Nephron (organoid): ENCODE results near the gene U2AF1L4.

Source experiments
- H3K27ac Mint-ChIP-seq, 3 experiments: 2 replicates each; pipeline ENCODE4 v1.8.0; 2020; ENCODE audit warnings: mixed read lengths in 3 of 3, mild to moderate bottlenecking in 2 of 3, moderate library complexity in 1 of 3
- H3K27me3 Mint-ChIP-seq: 2 replicates; pipeline ENCODE4 v1.8.0; 2021; ENCODE audit warnings: low read depth, mild to moderate bottlenecking, moderate library complexity, mixed read lengths
- H3K36me3 Mint-ChIP-seq: 2 replicates; pipeline ENCODE4 v1.8.0; 2020; ENCODE audit warnings: low read depth, mixed read lengths
- H3K4me1 Mint-ChIP-seq: 2 replicates; pipeline ENCODE4 v1.8.0; 2020; ENCODE audit warnings: mixed read lengths
- H3K4me3 Mint-ChIP-seq, 3 experiments: 2 replicates each; pipeline ENCODE4 v1.8.0; 2020; ENCODE audit warnings: mild to moderate bottlenecking in 3 of 3, mixed read lengths in 3 of 3, moderate library complexity in 2 of 3
- H3K9me3 Mint-ChIP-seq: 2 replicates; pipeline ENCODE4 v1.8.0; 2020; ENCODE audit warnings: mixed read lengths
- CTCF ChIP-seq, 3 experiments: fragments of 200-600 bp; sonication (generic); IDR thresholded peaks; one replicate each; pipeline ENCODE4 v1.5.0; 2021; ENCODE audit warnings: antibody characterized with exemption in 3 of 3; ENCODE audit not compliant: unreplicated experiment in 3 of 3

Gene U2AF1L4

GRCh38 chr19:35781650-35782049 lies 36.4 kb upstream of the U2AF1L4 start:
- H3K36me3 Mint-ChIP-seq = peaks cover 34% of the 10 kb centered on the region
- H3K4me3 Mint-ChIP-seq = no peak overlapping the region
- no peak for TF ChIP-seq CTCF (IDR thresholded peaks at IDR 0.05; ENCODE audit: unreplicated experiment in 3 of 3)
- H3K4me1 Mint-ChIP-seq = peaks cover 14% of the 10 kb centered on the region
- H3K9me3 Mint-ChIP-seq = no peaks in the 10 kb centered on the region
- H3K27ac Mint-ChIP-seq = no peak overlapping the region
- peaks cover 6% of the 10 kb centered on the region for H3K27me3 Mint-ChIP-seq

DNA sequence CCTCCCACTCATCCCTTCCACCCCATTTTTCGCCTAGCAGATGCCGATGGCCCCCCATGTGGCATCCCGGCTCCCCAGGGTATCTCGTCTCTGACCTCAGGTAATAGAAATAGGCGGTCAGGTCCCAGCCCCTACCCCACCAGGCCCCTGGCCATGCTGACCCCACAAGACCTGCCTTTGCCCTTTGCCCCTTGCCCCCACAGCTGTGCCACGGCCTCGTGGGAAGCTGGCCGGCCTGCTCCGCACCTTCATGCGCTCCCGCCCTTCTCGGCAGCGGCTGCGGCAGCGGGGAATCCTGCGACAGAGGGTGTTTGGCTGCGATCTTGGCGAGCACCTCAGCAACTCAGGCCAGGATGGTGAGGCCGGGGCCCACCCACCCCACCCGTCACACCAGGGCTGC lies 35.5 kb upstream of the U2AF1L4 start:
- TF ChIP-seq CTCF (IDR thresholded peaks at IDR 0.05; ENCODE audit: unreplicated experiment in 3 of 3) = no peak
- peaks cover 16% of the 10 kb centered on the region for H3K4me1 Mint-ChIP-seq
- H3K4me3 Mint-ChIP-seq = no peak overlapping the region
- no peaks in the 10 kb centered on the region for H3K9me3 Mint-ChIP-seq
- no peak overlapping the region for H3K27ac Mint-ChIP-seq
- peaks cover 33% of the 10 kb centered on the region for H3K36me3 Mint-ChIP-seq
- H3K27me3 Mint-ChIP-seq = peaks cover 6% of the 10 kb centered on the region

DNA sequence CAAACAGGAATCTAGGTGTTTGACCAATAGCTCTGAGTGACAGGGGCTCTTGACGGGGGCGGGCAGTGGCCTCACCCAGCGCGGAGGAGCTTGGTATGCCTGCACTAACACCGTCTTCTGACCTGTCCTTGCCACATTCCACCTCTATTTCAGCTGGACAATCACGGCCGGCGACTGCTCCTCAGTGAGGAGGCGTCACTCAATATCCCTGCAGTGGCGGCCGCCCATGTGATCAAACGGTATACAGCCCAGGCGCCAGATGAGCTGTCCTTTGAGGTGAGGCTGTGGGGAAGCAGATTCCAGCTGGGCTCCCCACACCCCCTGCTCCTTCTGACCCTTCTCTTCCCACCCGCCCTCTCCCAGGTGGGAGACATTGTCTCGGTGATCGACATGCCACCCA lies 34.8 kb upstream of the U2AF1L4 start:
- no peak overlapping the region for H3K4me3 Mint-ChIP-seq
- no peaks in the 10 kb centered on the region for H3K9me3 Mint-ChIP-seq
- H3K36me3 Mint-ChIP-seq = peaks cover 30% of the 10 kb centered on the region

DNA sequence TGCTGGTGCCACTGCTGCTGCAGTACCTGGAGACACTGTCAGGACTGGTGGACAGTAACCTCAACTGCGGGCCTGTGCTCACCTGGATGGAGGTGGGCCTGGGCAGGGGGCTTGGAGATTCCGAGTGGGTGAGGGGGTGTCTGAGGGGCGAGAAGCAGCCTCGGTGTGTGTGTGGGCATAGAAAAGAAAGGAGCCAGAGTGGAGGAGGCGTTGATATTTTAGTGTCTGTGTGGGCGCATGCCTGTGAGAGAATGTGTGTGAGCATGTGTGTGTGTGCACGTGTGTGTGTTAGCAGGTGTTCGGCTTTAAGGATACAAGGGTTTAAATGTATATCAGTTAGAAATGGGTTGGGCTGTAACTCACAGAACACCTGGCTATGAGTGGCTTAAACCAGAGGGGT lies 33.8 kb upstream of the U2AF1L4 start:
- peaks cover 30% of the 10 kb centered on the region for H3K36me3 Mint-ChIP-seq
- no peaks in the 10 kb centered on the region for H3K9me3 Mint-ChIP-seq
- peaks cover 6% of the 10 kb centered on the region for H3K27me3 Mint-ChIP-seq
- H3K4me1 Mint-ChIP-seq = peaks cover 27% of the 10 kb centered on the region
- no peak overlapping the region for H3K27ac Mint-ChIP-seq
- peak overlapping the region in 2 of 3 experiments; percentile 1 to 26 for H3K4me3 Mint-ChIP-seq
- no peak for TF ChIP-seq CTCF (IDR thresholded peaks at IDR 0.05; ENCODE audit: unreplicated experiment in 3 of 3)

More for the DNA sequence above, 34.8 kb upstream of the U2AF1L4 start:
- no peak for TF ChIP-seq CTCF (IDR thresholded peaks at IDR 0.05; ENCODE audit: unreplicated experiment in 3 of 3)
- H3K4me1 Mint-ChIP-seq = peaks cover 18% of the 10 kb centered on the region
- H3K27ac Mint-ChIP-seq = no peak overlapping the region
- peaks cover 6% of the 10 kb centered on the region for H3K27me3 Mint-ChIP-seq

GRCh38 chr19:35777961-35778360 lies 32.7 kb upstream of the U2AF1L4 start:
- Mint-ChIP-seq H3K9me3 (no peaks in the 10 kb centered on the region), H3K27ac (peak overlapping the region in 1 of 3 experiments; percentile 48), H3K4me3 (peak overlapping the region; percentile 78 to 90 (median 89)), H3K27me3 (peaks cover 2% of the 10 kb centered on the region), H3K36me3 (peaks cover 24% of the 10 kb centered on the region), H3K4me1 (peaks cover 27% of the 10 kb centered on the region)
- TF ChIP-seq CTCF (IDR thresholded peaks at IDR 0.05; ENCODE audit: unreplicated experiment in 3 of 3) = no peak

DNA sequence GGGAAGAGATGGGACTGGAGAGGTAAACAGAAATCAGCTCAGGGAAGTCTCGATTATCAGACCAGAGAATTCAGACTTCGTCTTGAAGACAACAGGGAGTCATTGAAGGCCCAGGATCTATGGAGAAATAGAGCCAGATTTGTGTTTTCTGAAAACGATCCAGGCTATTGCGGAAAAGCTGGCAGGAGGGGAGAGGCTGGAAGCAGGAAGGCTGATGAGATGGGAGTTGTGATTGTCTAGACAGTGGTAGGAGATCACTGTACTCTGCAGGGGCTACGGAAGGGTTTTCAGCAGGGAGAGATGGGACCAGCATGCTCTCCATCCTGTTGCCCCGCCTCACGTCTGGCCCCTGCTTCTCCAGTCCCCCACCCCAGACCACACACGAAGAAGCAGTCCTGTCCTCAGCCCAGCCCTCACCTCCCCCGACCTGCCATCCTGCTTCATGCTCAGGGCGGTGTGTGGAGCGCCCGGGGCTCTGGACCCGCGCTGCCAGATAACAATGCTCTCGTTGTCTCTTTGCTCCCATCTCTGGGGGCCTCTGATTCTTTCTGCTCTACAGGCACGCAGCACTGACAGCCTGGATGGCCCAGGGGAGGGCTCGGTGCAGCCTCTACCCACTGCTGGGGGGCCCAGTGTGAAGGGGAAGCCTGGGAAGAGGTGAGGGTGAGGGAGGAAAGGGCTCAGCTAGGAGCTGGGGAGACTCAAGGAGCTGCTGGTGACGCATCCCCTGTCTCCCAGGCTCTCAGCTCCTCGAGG lies 32.0 kb upstream of the U2AF1L4 start:
- H3K9me3 Mint-ChIP-seq = no peaks in the 10 kb centered on the region
- H3K36me3 Mint-ChIP-seq = peaks cover 19% of the 10 kb centered on the region
- H3K27me3 Mint-ChIP-seq = no peaks in the 10 kb centered on the region
- no peak for TF ChIP-seq CTCF (IDR thresholded peaks at IDR 0.05; ENCODE audit: unreplicated experiment in 3 of 3)
- peaks cover 27% of the 10 kb centered on the region for H3K4me1 Mint-ChIP-seq
- H3K27ac Mint-ChIP-seq = peak overlapping the region; percentile 20 to 48 (median 28)
- H3K4me3 Mint-ChIP-seq = peak overlapping the region; percentile 78 to 90 (median 89)
